BJ (cell line): ENCODE measurements around the gene AATK. TPM values are rescaled to one million over a fixed set of nuclear protein-coding genes. Genes with fewer than 3 reads are reported as not detected.

Source experiments
- CTCF ChIA-PET: fragments of 350-600 bp; formaldehyde crosslinking; extraction: SDS; loops from one replicate; lab custom pipeline; 2021; ENCODE audit warnings: antibody characterized with exemption, inconsistent platforms; lab: Yijun Ruan, JAX
- POLR2A ChIA-PET: fragments of 300-600 bp; sonication (Branson Sonifier 250); formaldehyde crosslinking; extraction: SDS; loops from one replicate; lab custom pipeline; 2021; ENCODE audit warnings: antibody characterized with exemption; lab: Charles Lee
- DNase-seq: peaks from one replicate; pipeline ENCODE4 v3.0.0-alpha.2; 2011; ENCODE audit warnings: low read depth
- H3K27me3 ChIP-seq: 2 replicates; pipeline ENCODE4 v1.6.0; 2011; ENCODE audit warnings: low read length; ENCODE audit not compliant: control insufficient read depth, insufficient read depth
- H3K36me3 ChIP-seq: 2 replicates; pipeline ENCODE4 v1.5.1; 2011; ENCODE audit warnings: low read length; ENCODE audit not compliant: control insufficient read depth, insufficient read depth
- H3K4me3 ChIP-seq: 2 replicates; pipeline ENCODE4 v1.5.1; 2011; ENCODE audit warnings: low read depth, mild to moderate bottlenecking, control low read depth, low read length
- polyA plus RNA-seq: library from polyadenylated mRNA; depleted of rRNA; stranded (reverse); fragments of >200 nt; gene quantifications from 2 replicates; pipeline ENCODE4 v1.2.3, GENCODE V29; 2011
- TF ChIP-seq, protein P1 (sequence below): IDR thresholded peaks from 2 replicates; pipeline ENCODE4 v1.5.1; 2011; ENCODE audit warnings: low read depth, mild to moderate bottlenecking, control low read depth, inconsistent platforms, low read length, moderate library complexity; ENCODE audit not compliant: insufficient read depth

The AATK gene
- polyA plus RNA-seq, 1 experiment = 0.29 TPM

DNA sequence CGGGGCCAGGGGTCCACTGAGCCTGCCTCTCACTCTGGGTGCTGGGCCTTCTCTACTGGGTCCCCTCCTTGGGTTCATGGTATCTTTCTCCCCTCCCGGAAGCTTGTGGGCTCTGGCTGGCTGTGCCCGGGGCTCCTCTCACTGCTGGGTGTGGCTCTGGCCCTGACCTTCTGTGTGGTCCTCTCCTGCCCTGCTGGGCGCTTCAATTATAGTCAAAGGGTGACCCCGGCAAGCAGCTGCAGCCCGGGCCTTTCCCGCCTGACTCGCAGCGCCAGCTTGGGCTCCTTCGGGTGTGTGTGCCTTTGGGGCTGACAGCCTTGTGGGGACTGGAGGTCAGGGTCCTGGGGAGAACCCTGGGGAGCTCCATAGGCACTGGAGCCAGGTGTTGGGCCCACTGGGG is 55.0 kb downstream of the AATK start:
- H3K4me3 ChIP-seq = no peak overlapping the region
- TF ChIP-seq, protein P1, sequence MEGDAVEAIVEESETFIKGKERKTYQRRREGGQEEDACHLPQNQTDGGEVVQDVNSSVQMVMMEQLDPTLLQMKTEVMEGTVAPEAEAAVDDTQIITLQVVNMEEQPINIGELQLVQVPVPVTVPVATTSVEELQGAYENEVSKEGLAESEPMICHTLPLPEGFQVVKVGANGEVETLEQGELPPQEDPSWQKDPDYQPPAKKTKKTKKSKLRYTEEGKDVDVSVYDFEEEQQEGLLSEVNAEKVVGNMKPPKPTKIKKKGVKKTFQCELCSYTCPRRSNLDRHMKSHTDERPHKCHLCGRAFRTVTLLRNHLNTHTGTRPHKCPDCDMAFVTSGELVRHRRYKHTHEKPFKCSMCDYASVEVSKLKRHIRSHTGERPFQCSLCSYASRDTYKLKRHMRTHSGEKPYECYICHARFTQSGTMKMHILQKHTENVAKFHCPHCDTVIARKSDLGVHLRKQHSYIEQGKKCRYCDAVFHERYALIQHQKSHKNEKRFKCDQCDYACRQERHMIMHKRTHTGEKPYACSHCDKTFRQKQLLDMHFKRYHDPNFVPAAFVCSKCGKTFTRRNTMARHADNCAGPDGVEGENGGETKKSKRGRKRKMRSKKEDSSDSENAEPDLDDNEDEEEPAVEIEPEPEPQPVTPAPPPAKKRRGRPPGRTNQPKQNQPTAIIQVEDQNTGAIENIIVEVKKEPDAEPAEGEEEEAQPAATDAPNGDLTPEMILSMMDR = no peak
- DNase-seq = no peak
- no peaks in the 10 kb centered on the region for H3K27me3 ChIP-seq
- POLR2A ChIA-PET = no interaction called here
- H3K36me3 ChIP-seq = peaks cover 7% of the 10 kb centered on the region
- CTCF ChIA-PET = interaction anchor here (1.0 to 1.3 kb wide), 2 partner anchors 9 to 14 kb away, joined by 6 read pairs; no protein-coding TSS in a partner anchor

DNA sequence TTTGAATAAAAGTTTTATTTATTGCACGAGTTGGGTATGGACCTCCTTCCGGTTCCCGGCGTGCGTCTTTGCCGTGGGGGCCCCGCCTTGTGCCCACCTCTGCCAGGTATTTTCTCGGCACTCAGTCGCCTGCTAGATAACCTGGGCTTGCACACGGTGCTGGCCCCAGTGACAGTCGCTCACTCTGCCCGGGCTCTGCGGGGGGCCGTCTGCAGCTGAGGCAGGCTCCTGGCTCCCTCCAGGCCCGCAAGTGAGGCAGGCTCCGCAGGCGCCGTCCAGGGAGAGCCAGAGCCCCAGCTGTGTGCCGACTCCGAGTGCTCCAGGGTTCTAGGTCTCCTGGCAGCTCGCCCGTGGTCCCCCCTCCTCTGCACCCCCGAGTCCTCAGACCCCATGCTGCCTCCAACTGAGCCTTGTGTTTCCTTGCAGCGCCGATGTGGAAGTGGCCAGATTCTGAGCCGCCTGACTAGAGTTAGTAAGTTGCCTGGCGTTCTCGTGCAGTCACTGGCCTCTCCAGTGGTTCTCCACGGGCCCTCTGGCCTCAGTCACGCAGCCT is 55.5 kb downstream of the AATK start:
- ChIA-PET POLR2A (no interaction called here), CTCF (interaction anchor here (1.0 to 1.3 kb wide), 2 partner anchors 9 to 13 kb away, joined by 6 read pairs; no protein-coding TSS in a partner anchor)
- TF ChIP-seq, protein P1 = no peak
- DNase-seq = no peak
- Histone ChIP-seq H3K4me3 (no peak overlapping the region), H3K27me3 (no peaks in the 10 kb centered on the region), H3K36me3 (peaks cover 9% of the 10 kb centered on the region)

DNA sequence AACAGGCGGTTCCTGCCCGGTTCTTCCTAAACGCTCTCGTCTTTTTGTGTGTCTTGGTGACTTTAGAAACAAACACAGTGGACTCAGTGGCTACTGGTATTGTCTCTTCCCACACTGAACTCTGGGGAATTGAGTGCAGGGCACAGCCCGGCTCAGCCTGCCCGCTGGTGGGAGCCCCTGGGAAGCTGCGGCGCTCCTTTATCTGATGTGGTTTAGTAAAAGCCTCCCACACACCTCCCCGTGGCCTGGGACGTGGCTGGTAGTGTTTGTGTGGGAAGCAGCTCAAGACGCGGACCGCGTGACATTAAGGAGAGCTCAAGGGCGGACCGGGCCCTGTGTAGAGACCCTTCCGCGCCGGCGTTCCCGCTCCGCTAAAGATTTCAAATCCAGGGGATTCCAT is 56.1 kb downstream of the AATK start:
- Histone ChIP-seq H3K36me3 (peaks cover 14% of the 10 kb centered on the region), H3K4me3 (no peak overlapping the region), H3K27me3 (no peaks in the 10 kb centered on the region)
- ChIA-PET POLR2A (no interaction called here), CTCF (interaction anchor here (1.5 kb wide), 1 partner anchor 13 kb away, joined by 6 read pairs; no protein-coding TSS in a partner anchor)
- TF ChIP-seq, protein P1 = no peak
- no peak for DNase-seq

DNA sequence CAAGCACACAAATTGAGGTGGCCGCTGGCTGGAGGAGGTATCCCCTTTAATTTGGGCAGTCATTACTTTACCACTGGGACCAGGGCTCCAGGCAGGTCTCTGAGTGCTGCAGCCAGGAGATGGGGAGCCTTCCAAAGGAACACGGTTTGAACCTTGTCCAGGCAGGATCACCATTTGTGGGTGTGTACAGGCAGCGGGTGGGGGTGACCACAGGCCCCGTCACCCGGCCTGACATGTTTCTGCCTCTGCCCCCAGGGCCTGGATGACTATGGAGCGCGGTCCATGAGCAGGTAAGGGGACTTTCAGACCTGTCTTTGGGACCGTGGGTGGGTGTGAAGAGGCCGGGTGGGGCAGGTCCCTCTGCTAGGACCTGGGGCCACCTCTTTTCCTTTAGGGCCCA is 57.8 kb downstream of the AATK start:
- no peak for DNase-seq
- Histone ChIP-seq H3K36me3 (peaks cover 19% of the 10 kb centered on the region), H3K4me3 (no peak overlapping the region), H3K27me3 (no peaks in the 10 kb centered on the region)
- ChIA-PET CTCF (interaction anchor here (1.5 kb wide), 1 partner anchor 11 kb away, joined by 6 read pairs; no protein-coding TSS in a partner anchor), POLR2A (no interaction called here)
- TF ChIP-seq, protein P1 = no peak

DNA sequence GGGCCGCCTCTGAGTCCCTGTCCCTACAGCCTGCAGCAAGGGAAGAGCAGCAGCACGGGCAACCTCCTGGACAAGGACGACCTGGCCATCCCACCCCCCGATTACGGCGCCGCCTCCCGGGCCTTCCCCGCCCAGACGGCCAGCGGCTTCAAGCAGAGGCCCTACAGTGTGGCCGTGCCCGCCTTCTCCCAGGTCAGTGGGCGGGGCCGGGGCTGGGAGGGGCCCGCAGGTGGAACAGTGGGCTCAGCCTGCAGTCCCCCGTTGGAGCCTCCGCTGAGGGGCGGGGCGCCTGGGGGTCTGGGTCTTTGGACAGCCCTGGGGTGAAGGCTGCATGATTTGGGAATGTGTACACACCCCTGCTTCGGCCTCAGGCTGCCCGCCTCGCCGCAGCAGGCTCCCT is 59.3 kb downstream of the AATK start:
- Histone ChIP-seq H3K27me3 (no peaks in the 10 kb centered on the region), H3K36me3 (peaks cover 19% of the 10 kb centered on the region), H3K4me3 (no peak overlapping the region)
- ChIA-PET POLR2A (no interaction called here), CTCF (interaction anchor here (1.1 kb wide), 1 partner anchor 8 kb away, joined by 4 read pairs; no protein-coding TSS in a partner anchor)
- no peak for DNase-seq
- TF ChIP-seq, protein P1 = no peak
